Fibroblast of lung (primary cell): ENCODE results near the gene CTNND2. TPM values are rescaled to one million over a fixed set of nuclear protein-coding genes. Genes with fewer than 3 reads are reported as not detected.

Source experiments
- DNase-seq, 2 donors: peaks; one replicate each; pipeline versions ENCODE4 v3.0.0 to v3.0.0-alpha.2; 2010; ENCODE audit warnings: low read depth in 2 of 2
- H2AFZ ChIP-seq: 2 replicates; pipeline ENCODE4 v1.5.1; 2012; ENCODE audit warnings: low read length, control low read depth, inconsistent platforms
- H3K27ac ChIP-seq: 2 replicates; pipeline ENCODE4 v1.5.1; 2011; ENCODE audit warnings: low read length, control low read depth; ENCODE audit not compliant: insufficient read depth
- H3K27me3 ChIP-seq: 2 replicates; pipeline ENCODE4 v1.5.1; 2011; ENCODE audit warnings: mild to moderate bottlenecking, low read length; ENCODE audit not compliant: control insufficient read depth, insufficient read depth
- H3K36me3 ChIP-seq: 2 replicates; pipeline ENCODE4 v1.5.1; 2011; ENCODE audit warnings: low read length; ENCODE audit not compliant: control insufficient read depth, insufficient read depth
- H3K4me1 ChIP-seq: 2 replicates; pipeline ENCODE4 v1.5.1; 2011; ENCODE audit warnings: low read length; ENCODE audit not compliant: control insufficient read depth, insufficient read depth; ENCODE audit errors: extremely low read depth
- H3K4me2 ChIP-seq: 2 replicates; pipeline ENCODE4 v1.5.1; 2011; ENCODE audit warnings: low read length, control low read depth; ENCODE audit not compliant: insufficient read depth; ENCODE audit errors: extremely low read depth
- H3K4me3 ChIP-seq, 4 experiments: fragments of 200-600 bp in 1 of 4; sonication (generic) in 1 of 4; replicated peaks in 1 of 4; 2 replicates each; pipeline ENCODE4 v1.5.1; 2011 to 2016; ENCODE audit warnings: low read length in 4 of 4, low read depth in 3 of 4, mild to moderate bottlenecking in 3 of 4, control low read depth in 2 of 4, inconsistent platforms in 1 of 4, mixed read lengths in 1 of 4; ENCODE audit not compliant: insufficient read depth in 1 of 4; ENCODE audit errors: control extremely low read depth in 1 of 4
- H3K79me2 ChIP-seq: 2 replicates; pipeline ENCODE4 v1.5.1; 2012; ENCODE audit warnings: mild to moderate bottlenecking, low read length, inconsistent platforms; ENCODE audit not compliant: control insufficient read depth, insufficient read depth
- H3K9ac ChIP-seq: 2 replicates; pipeline ENCODE4 v1.5.1; 2011; ENCODE audit warnings: mild to moderate bottlenecking, low read length, control low read depth; ENCODE audit not compliant: insufficient read depth
- H3K9me3 ChIP-seq: 2 replicates; pipeline ENCODE4 v1.5.1; 2012; ENCODE audit warnings: low read depth, low read length; ENCODE audit not compliant: control insufficient read depth, insufficient read depth
- H4K20me1 ChIP-seq: 2 replicates; pipeline ENCODE4 v1.5.1; 2011; ENCODE audit warnings: low read length; ENCODE audit not compliant: control insufficient read depth, insufficient read depth; ENCODE audit errors: extremely low read depth
- CTCF ChIP-seq, 2 donors: IDR thresholded peaks in 1 of 2; conservative IDR thresholded peaks in 1 of 2; 1 replicate in 1 of 2; 2 replicates in 1 of 2; pipeline ENCODE4 v1.5.1; 2011 to 2012; ENCODE audit warnings: low read length in 2 of 2, control low read depth in 1 of 2, inconsistent platforms in 1 of 2, low read depth in 1 of 2, mild to moderate bottlenecking in 1 of 2
- EZH2 ChIP-seq: IDR thresholded peaks from 2 replicates; pipeline ENCODE4 v1.5.1; 2012; ENCODE audit warnings: low read length, control low read depth, mild to moderate bottlenecking; ENCODE audit errors: missing control alignments
- polyA plus RNA-seq, 2 donors: library from polyadenylated mRNA; depleted of rRNA in 1 of 2; stranded (reverse) in 1 of 2; unstranded in 1 of 2; fragments of >200 nt; gene quantifications; 2 replicates each; pipeline ENCODE4 v1.2.1, GENCODE V29; 2011 to 2012; ENCODE audit warnings: missing spikeins in 1 of 2
- total RNA-seq: library from RNA; depleted of rRNA; stranded (reverse); fragments of >200 nt; gene quantifications from 2 replicates; pipeline ENCODE4 v1.2.1, GENCODE V29; 2014

CTNND2 gene
- total and polyA plus RNA-seq, 2 donors (not counting 1 experiment from before 2014, with no cell fraction given): not detected

- no peaks in the 10 kb centered on the region for H3K27me3 ChIP-seq
- H3K9ac ChIP-seq: no peak overlapping the region
- no peaks in the 10 kb centered on the region for H3K9me3 ChIP-seq
- H3K4me1 ChIP-seq: no peaks in the 10 kb centered on the region
- no peak overlapping the region for H2AFZ ChIP-seq
- no peaks in the 10 kb centered on the region for H4K20me1 ChIP-seq
- TF ChIP-seq EZH2 (no peak), CTCF (conservative IDR thresholded peaks at IDR 0.05 in 1 of 2, IDR thresholded peaks at IDR 0.05 in 1 of 2; ENCODE audit: low read depth in 1 of 2, low read length in 2 of 2) (no peak)
- no peak for DNase-seq
- no peaks in the 10 kb centered on the region for H3K36me3 ChIP-seq
- no peak overlapping the region for H3K4me3 ChIP-seq
- no peak overlapping the region for H3K27ac ChIP-seq
- no peak overlapping the region for H3K4me2 ChIP-seq
- H3K79me2 ChIP-seq: no peaks in the 10 kb centered on the region
Observed at GRCh38 chr5:11704916-11705315, 199.3 kb downstream of the CTNND2 start.

- Histone ChIP-seq H3K9ac (no peak overlapping the region), H3K27ac (no peak overlapping the region), H2AFZ (no peak overlapping the region), H3K36me3 (no peaks in the 10 kb centered on the region), H3K4me1 (no peaks in the 10 kb centered on the region), H4K20me1 (no peaks in the 10 kb centered on the region), H3K79me2 (no peaks in the 10 kb centered on the region), H3K4me2 (no peak overlapping the region), H3K27me3 (no peaks in the 10 kb centered on the region), H3K9me3 (no peaks in the 10 kb centered on the region), H3K4me3 (no peak overlapping the region)
- TF ChIP-seq EZH2: no peak
- no peak for TF ChIP-seq CTCF (conservative IDR thresholded peaks at IDR 0.05 in 1 of 2, IDR thresholded peaks at IDR 0.05 in 1 of 2; ENCODE audit: low read depth in 1 of 2, low read length in 2 of 2)
- DNase-seq: no peak
Observed at GRCh38 chr5:11700391-11700790, 203.9 kb downstream of the CTNND2 start.

GRCh38 chr5:11692636-11693035 is 211.6 kb downstream of the CTNND2 start:
- no peaks in the 10 kb centered on the region for H3K79me2 ChIP-seq
- H3K27me3 ChIP-seq: no peaks in the 10 kb centered on the region
- H3K9me3 ChIP-seq: no peaks in the 10 kb centered on the region
- no peak overlapping the region for H3K27ac ChIP-seq
- no peak overlapping the region for H3K4me3 ChIP-seq
- no peaks in the 10 kb centered on the region for H3K36me3 ChIP-seq
- H3K9ac ChIP-seq: no peak overlapping the region
- no peak for DNase-seq
- H3K4me2 ChIP-seq: no peak overlapping the region
- H3K4me1 ChIP-seq: no peaks in the 10 kb centered on the region
- H4K20me1 ChIP-seq: no peaks in the 10 kb centered on the region
- no peak for TF ChIP-seq CTCF (conservative IDR thresholded peaks at IDR 0.05 in 1 of 2, IDR thresholded peaks at IDR 0.05 in 1 of 2; ENCODE audit: low read depth in 1 of 2, low read length in 2 of 2)
- no peak for TF ChIP-seq EZH2
- H2AFZ ChIP-seq: no peak overlapping the region
